ENCODE measurements around the gene ASB8. TPM values are rescaled to one million over a fixed set of nuclear protein-coding genes. Genes with fewer than 3 reads are reported as not detected.
A peak's percentile ranks its signal among the peaks of the same experiment; 100 is the strongest.
"Not testable (repeated sequence)": the region's sequence is repeated elsewhere in the genome, so short reads cannot be mapped to it uniquely, and the experiment has no call there.

Gene ASB8
- total RNA-seq, 1 experiment from 2014 or later: 25.4 TPM

- DNase-seq (ENCODE audit: low read depth): no peak
Observed at GRCh38 chr12:48142818-48143674, 14.3 kb downstream of the ASB8 start.

- DNase-seq (ENCODE audit: low read depth): no peak
Observed at GRCh38 chr12:48135027-48135426, 22.3 kb downstream of the ASB8 start.

DNA sequence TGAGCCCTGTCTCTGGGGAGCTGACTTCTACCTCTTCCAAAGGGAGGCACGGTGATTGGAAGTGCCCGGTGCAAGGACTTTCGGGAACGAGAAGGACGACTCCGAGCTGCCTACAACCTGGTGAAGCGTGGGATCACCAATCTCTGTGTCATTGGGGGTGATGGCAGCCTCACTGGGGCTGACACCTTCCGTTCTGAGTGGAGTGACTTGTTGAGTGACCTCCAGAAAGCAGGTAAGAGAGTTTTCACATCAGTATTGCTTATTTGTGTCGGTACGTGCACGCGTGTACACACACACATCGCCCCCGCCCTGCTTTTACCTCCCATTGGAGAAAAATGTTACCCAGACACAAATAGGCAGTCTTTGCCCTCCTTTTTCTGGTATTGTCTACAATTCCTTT is 24.5 kb downstream of the ASB8 start:
- no peak for DNase-seq (ENCODE audit: low read depth)

- DNase-seq (ENCODE audit: low read depth): no peak
Observed at GRCh38 chr12:48131517-48131916, 25.8 kb downstream of the ASB8 start.

- DNase-seq (ENCODE audit: low read depth): no peak
Observed at GRCh38 chr12:48129376-48129775, 27.9 kb downstream of the ASB8 start.

DNA sequence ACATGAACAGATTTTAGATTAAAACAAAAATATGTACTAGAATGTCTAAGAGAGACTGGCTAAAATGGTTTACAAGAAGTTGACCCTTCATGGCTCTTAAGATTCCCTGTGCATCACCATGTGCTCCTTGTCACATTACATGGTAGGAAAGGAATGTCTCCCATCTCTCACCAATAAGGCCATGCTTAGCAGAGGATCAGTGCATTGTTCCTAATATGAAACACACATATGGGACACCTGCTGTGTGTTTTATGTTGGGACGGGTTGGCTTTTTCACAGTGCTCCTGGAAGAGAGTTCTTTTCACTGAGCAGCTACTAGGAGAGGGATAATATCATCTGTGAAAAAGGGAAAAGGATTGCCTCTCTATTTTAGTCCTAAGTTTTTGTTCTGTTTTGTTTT is 28.5 kb downstream of the ASB8 start:
- no peak for DNase-seq (ENCODE audit: low read depth)

DNA sequence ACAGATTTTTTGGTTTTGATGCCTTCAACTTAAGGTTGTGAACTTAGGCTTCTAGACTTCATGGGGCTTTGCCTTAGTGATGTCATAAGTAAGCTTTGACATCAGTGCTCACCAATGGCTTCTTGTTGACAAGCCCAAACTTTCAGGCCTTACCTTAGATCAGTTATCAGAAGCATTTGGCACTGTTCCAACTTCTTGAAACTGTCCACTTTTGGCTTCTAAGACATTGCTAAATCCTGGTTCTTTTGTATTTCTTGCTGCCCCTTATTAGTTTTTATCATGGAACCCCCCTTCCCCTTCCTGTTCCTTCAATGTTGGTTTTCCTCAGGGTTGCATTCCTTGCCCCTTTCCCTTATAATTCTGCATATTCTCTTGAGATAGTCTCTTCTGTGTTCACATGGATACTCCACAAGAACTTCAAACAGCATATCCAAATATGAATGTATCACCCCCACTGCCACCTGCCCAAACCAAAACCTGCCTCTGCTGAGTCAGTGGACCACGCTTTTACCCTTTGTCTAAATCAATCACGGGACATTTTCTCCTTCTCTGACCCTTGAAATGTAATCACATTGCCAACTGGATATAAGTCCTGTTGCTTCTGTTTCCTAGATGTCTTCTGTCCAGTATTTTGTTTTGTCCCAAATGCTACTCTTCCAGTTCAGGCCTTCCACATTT is 30.2 kb downstream of the ASB8 start:
- no peak for DNase-seq (ENCODE audit: low read depth)

- DNase-seq (ENCODE audit: low read depth): no peak
Observed at GRCh38 chr12:48125985-48126384, 31.3 kb downstream of the ASB8 start.

- DNase-seq (ENCODE audit: low read depth): not testable (repeated sequence)
Observed at GRCh38 chr12:48125542-48125941, 31.8 kb downstream of the ASB8 start.

DNA sequence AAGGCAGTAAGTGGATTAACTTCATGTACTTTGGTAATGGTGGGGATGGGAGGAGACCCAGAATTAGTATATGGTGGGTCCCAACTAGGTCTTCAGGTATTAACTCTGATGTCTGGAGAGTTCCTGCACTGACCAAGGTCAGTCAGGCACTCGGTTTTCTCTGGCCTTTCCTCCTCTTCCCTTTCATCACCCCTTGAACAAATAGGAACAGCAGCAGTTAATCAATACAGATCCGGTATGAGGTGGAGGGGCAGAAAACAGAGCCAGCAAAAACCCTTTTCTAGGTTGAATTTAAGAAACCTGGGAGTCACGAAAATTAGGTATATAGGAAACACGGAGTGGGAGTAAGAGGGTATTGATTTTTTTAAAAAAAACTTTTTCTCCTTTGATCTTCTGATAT is 34.1 kb downstream of the ASB8 start:
- no peak for DNase-seq (ENCODE audit: low read depth)

- DNase-seq (ENCODE audit: low read depth): no peak
Observed at GRCh38 chr12:48122065-48122834, 35.1 kb downstream of the ASB8 start.

DNA sequence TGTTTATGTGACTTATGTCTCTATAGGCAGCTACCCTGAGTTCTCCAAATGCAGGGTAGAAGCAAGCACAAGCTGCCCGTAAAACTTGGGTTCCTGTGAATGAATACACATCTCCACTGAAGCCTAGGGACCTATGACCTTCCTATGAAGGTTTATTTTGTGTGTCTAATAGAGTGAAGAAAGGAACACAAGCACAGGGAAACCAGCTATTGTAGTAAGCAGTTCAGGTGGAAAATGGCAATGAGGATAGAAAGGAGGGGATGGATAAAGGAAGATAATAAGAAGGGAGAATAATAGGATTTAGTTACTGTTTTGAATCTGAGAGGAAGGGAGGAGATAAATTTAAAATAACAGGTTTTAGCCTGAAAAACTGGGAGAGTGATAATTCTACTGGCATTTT is 35.8 kb downstream of the ASB8 start:
- no peak for DNase-seq (ENCODE audit: low read depth)

DNA sequence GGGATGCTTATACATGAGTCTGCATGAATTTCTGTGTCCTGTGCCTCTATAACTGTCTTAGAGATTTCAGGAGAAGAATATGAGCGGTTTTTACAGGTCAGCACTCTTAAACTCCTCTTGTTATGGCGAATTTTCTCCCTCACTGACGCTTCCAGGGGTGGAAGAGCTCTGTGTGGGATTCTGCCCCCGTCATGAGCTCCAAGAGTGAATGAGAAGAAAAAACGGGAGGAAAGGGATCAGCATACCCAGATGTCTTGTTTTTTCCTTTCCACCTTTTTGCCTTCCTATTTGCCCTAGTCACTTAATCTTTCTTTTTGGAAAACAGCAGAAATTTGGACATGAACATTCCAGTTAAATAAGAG is 37.5 kb downstream of the ASB8 start:
- no peak for DNase-seq (ENCODE audit: low read depth)

DNA sequence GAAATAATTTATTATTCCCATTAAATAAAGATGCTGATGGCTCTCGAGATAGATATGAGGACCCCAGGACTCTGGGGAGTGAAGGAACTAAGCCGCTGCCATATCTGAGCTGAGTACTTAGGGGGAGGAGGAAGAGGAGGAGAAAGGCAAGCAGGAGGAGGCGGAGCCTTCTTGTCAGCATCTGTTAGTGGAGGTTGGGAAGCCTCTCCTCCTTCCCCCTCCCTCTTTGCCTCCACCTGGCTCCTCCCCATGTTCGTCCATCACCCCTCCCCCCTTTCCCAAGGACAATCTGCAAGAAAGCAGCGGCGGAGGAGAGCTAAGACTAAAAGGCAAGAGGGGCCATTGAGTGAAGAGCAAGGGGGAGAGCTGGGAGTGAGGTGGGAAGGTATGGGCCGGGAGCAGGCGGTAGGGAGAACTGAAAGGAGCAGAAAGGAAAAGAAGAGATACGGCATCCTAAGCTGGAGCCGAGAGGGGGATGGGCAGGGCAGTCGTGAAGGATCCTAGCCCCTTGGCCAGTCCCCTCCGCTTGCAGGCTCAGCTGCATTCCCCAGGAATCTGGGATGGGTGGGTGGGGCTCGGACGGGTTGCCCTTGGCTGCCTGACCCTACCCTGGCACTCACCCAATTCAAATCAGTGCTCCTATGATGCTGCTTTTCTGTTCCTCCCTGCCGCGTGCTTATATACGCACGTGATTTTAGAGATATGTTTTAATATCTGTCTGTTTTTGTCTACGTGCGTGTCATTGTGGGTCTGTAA is 38.1 kb downstream of the ASB8 start, which contains the start of gene PFKM:
TSS of gene PFKM (plus strand) at position 287 of the 756 bp plus-strand sequence. CDS start 3,411 bp downstream, outside the sequence.
- DNase-seq (ENCODE audit: low read depth): peak; percentile 89

DNA sequence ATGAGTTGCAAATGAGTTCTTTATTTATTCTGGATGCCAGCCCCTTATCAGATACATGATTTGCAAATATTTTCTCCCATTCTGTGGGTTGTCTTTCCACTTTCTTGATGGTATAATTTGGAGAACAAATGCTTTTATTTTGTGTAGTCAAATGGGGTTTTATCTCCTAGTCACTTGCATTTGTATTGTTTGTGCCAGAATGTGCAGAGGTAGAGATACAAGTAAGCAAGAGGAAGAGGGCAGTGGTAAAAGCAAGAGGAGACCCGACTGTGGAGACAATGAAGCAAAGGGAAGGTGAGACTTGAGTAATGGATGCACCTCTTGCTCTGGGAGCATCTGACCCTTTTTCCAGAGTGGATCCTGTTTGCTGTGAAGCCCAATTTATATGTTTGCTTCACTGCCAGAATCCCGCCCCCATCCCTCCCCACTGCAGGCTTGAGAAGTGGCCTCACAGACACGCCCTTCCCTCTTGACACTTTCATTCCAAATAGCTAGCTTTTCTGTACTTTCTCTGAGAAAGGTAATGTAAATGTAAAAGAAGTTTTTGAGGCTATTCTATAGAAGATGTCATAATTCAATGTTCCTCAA is 38.9 kb downstream of the ASB8 start:
- DNase-seq (ENCODE audit: low read depth): peak; percentile 35

GRCh38 chr12:48115957-48116356 is 41.4 kb downstream of the ASB8 start:
- no peak for DNase-seq (ENCODE audit: low read depth)

DNA sequence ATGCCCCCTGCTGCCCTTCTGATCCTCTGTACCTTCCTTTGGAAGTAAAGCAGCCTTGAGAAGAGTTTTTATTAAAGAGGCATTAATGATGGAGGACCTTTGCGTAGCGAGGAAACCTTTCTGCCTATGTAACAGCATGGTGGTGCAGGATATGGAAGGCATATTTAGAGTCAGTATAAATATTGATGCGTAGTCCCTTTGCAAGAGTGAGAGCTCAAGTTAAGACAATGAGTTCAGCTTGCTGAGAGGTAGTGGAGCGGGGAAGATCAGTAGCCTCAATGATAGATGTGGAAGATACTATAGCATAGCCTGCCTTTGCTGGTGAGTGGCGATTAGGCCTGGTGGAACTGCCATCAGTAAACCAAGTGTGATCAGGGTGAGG is 46.0 kb downstream of the ASB8 start:
- not testable (repeated sequence) for DNase-seq (ENCODE audit: low read depth)

DNA sequence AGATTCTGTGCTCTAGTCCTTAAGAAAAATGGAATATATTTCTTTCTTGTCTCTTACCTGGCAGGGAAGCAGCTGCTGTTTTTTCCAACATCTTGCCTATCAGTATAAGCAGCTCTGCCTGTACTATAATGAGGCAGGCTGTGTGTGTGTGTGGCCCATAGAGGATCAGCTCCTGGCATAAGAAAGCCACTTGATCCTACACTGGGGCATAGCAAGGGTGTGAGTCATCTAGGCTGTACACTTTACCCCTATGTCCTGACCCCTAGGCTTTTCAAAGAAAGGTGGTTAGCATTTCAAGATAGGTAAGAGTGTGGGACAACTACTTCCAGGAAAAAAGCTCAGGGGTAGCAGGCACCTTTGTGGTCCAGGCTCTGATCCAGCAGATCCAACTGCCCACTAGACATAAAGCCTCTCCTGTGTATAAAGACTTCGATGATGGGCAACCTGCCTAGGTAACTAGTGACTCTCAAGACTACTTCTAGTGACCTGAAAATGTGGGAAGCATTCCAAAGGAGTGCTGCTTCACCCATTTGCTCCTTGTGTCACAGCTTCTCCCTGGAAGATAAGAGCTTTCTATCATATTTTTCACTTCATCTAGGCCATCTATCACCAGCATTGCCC is 46.5 kb downstream of the ASB8 start:
- DNase-seq (ENCODE audit: low read depth): no peak

DNA sequence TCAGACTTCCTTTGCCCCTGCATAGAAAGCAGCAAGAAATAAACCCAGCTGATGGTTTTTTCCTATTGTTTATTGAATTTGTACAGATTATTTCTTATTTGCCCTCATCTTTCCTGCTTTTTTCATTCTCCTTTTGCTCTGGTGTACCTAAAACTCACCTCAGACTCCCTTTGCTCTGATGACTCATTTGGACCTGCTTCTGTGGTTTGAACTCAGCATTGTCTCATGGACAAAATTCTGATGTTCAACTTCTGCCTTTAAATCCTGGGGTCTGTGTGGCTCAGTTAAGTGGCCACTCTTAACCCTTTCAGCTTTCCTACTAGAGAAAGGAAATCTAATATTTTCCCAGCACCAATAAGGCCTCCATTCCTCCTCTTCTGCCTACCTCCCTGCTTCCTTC is 47.9 kb downstream of the ASB8 start:
- DNase-seq (ENCODE audit: low read depth): no peak

- DNase-seq (ENCODE audit: low read depth): no peak
Observed at GRCh38 chr12:48106681-48107613, 50.4 kb downstream of the ASB8 start.

All from RPMI7951 (cell line).